NAMALWA (cell line): ENCODE measurements around the gene OR51B4.
"Not testable (repeated sequence)": the region's sequence is repeated elsewhere in the genome, so short reads cannot be mapped to it uniquely, and the experiment has no call there.

ENCODE experiments used
- DNase-seq: peaks from one replicate; pipeline ENCODE4 v3.0.0-alpha.2; 2015; ENCODE audit warnings: low spot score

OR51B4 gene

DNA sequence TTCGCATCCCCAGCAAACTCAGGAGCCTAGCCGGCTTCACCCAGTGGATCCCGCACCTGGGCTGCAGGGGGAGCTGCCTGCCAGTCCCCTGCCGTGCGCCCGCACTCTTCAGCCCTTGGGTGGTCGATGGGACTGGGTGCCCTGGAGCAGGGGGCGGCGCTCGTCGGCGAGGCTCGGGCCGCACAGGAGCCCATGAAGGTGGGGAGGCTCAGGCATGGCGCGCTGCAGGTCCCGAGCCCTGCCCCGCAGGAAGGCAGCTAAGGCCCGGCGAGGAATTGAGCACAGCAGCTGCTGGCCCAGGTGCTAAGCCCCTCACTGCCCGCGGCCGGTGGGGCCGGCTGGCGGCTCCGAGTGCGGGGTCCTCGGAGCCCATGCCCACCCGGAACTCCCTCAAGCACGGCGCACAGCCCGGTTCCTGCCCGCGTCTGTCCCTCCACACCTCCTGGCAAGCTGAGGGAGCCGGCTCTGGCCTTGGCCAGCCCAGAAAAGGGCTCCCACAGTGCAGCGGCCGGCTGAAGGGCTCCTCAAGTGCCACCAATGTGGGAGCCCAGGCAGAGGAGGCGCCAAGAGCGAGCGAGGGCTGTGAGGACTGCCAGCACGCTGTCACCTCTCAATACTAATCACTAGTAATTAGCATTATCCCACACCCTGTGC lies 7.3 kb downstream of the OR51B4 start:
- DNase-seq = not testable (repeated sequence)

DNA sequence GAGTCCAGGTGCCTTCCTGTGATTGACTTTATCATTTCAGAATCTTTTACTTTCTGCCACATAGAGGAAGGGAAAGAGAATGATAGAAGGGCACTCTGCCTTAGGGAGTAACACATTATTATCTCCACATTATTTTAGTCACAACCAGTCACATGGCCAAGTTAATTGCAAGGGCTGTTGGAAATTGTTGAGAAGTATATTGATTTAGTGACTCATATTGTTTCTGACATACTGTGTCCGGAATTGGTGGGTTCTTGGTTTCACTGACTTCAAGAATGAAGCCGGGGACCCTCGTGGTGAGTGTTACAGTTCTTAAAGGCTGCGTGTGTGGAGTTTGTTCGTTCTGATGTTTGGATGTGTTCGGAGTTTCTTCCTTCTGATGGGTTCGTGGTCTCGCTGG lies 8.7 kb downstream of the OR51B4 start:
- no peak for DNase-seq

DNA sequence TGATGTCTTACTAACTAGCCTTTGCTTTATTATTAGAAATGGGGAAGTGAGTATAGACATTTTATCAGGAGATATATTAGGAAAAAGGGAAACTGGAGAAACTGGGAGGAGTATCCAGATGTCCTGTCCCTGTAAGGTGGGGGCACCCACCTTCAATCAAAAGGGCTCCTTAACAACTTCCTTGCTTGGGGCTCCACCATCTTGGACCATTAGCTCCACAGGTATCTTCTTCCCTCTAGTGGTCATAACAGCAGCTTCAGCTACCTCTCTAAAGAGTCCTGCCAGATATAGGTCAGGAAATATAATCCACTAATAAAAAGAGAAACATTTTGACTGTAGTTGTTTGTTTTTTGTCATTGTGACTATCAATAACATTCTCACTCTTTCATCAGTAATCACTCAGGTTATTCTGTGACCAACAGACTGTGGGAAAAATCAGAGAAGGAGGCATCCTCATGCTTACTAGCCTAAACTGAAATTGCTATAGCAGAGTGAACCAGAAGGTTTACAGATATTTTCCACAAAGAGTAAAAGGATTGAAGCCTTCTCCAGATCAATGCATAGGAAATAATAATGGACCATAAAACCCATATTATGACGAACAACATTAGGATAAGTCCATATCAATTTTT lies 10.4 kb downstream of the OR51B4 start:
- peak; percentile 41 for DNase-seq

GRCh38 chr11:5290106-5290505 lies 11.6 kb downstream of the OR51B4 start:
- DNase-seq = no peak

GRCh38 chr11:5289696-5290095 lies 12.1 kb downstream of the OR51B4 start:
- no peak for DNase-seq

GRCh38 chr11:5288906-5289550 lies 12.7 kb downstream of the OR51B4 start:
- no peak for DNase-seq

DNA sequence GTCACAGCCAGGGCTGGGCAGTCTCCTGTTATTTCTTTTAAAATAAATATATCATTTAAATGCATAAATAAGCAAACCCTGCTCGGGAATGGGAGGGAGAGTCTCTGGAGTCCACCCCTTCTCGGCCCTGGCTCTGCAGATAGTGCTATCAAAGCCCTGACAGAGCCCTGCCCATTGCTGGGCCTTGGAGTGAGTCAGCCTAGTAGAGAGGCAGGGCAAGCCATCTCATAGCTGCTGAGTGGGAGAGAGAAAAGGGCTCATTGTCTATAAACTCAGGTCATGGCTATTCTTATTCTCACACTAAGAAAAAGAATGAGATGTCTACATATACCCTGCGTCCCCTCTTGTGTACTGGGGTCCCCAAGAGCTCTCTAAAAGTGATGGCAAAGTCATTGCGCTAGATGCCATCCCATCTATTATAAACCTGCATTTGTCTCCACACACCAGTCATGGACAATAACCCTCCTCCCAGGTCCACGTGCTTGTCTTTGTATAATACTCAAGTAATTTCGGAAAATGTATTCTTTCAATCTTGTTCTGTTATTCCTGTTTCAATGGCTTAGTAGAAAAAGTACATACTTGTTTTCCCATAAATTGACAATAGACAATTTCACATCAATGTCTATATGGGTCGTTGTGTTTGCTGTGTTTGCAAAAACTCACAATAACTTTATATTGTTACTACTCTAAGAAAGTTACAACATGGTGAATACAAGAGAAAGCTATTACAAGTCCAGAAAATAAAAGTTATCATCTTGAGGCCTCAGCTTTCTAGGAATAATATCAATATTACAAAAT lies 13.4 kb downstream of the OR51B4 start:
- no peak for DNase-seq

- DNase-seq = no peak
Observed at GRCh38 chr11:5286901-5287300, 14.8 kb downstream of the OR51B4 start.

DNA sequence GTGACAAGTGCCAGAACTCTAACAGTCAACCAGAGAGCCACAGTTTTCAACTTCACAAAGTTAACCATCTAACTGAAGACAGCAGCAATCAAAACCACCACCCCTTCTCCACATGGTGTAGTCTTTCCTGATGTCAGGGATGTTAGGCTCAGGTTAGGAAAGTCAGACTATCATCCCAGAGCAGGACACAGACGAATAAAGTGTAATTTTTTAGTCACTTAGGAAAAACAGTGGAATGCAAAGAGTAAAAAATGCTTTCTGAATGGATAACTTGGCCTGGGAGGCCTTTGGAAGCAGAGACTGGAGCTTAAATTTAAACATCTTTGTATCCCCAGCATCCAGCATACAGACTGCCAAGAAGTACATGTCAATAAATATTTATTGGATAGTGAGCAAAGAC lies 15.4 kb downstream of the OR51B4 start:
- DNase-seq = no peak

DNA sequence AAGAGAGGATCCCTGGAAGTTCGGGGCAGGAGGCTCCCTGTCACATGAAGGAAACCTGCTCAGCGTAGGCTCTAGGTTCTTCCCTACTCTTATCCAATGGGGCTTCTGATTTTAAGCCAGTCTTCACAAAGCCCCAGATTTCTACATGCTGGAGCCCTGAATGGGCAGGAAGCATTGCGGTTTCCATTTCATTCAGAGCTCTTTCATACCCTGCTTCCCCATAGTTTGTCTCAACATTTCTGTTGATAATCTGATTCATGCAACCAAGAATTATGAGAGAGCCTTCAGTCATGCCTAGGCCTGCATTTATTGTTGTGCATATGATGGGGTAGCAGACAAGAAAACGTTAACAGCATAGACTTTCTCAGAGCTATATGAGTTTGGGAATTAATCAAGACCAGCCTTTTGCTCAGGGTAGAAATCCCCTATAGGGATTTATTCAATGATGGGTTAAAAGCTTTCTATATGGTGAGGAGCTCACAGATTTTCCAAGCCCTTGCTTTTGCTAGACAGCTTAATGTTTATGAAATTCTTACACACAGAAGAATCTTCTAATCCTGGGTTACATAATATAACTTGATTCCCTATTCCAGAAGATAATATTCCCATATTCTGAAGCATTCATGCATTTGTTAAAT lies 15.9 kb downstream of the OR51B4 start:
- no peak for DNase-seq

GRCh38 chr11:5284637-5285036 lies 17.1 kb downstream of the OR51B4 start:
- DNase-seq = no peak

GRCh38 chr11:5283882-5284281 lies 17.9 kb downstream of the OR51B4 start:
- no peak for DNase-seq

- DNase-seq = no peak
Observed at GRCh38 chr11:5283086-5283485, 18.7 kb downstream of the OR51B4 start.

- DNase-seq = no peak
Observed at GRCh38 chr11:5282628-5283027, 19.1 kb downstream of the OR51B4 start.

DNA sequence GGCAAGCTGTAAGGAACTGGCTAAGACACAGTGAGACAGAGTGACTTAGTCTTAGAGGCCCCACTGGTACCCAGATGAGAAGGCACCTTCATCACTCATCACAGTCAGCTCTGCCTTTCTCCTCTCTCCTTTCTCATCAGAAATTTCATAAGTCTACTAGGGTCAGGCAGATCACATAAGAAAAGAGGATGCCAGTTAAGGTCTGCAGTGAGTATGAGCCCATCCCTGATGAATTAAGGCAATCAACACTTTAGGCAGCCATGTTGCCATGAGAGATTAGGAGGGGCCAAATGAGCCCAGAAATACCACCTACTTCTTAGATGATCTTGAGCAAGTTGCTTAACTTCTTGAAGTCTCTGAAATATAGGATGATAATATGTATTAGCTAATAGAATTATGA lies 20.1 kb downstream of the OR51B4 start:
- DNase-seq = no peak

DNA sequence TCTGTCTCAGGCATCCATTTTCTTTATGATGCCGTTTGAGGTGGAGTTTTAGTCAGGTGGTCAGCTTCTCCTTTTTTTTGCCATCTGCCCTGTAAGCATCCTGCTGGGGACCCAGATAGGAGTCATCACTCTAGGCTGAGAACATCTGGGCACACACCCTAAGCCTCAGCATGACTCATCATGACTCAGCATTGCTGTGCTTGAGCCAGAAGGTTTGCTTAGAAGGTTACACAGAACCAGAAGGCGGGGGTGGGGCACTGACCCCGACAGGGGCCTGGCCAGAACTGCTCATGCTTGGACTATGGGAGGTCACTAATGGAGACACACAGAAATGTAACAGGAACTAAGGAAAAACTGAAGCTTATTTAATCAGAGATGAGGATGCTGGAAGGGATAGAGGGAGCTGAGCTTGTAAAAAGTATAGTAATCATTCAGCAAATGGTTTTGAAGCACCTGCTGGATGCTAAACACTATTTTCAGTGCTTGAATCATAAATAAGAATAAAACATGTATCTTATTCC lies 21.1 kb downstream of the OR51B4 start:
- DNase-seq = peak; percentile 14

GRCh38 chr11:5279471-5280090 lies 22.2 kb downstream of the OR51B4 start:
- DNase-seq = no peak

- DNase-seq = no peak
Observed at GRCh38 chr11:5277807-5278382, 23.9 kb downstream of the OR51B4 start.

DNA sequence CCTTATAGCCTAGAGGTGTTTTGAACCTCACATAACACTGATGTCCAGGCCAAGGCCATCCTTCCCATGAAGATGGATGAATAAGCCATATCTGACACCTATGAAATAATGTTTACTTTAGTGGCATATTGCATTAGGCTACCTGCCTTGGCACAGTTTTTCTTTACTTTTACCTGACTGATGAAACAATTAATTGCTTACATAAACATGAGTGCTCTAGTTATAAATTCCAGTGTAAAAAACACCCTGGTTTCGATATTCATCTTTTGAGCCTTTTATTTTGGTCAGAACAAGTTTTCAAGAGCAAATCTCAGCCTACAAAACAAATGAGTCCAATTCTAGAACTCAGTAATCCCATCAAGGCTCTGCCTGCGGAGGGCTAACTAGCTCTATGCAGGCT lies 25.0 kb downstream of the OR51B4 start:
- DNase-seq = no peak

DNA sequence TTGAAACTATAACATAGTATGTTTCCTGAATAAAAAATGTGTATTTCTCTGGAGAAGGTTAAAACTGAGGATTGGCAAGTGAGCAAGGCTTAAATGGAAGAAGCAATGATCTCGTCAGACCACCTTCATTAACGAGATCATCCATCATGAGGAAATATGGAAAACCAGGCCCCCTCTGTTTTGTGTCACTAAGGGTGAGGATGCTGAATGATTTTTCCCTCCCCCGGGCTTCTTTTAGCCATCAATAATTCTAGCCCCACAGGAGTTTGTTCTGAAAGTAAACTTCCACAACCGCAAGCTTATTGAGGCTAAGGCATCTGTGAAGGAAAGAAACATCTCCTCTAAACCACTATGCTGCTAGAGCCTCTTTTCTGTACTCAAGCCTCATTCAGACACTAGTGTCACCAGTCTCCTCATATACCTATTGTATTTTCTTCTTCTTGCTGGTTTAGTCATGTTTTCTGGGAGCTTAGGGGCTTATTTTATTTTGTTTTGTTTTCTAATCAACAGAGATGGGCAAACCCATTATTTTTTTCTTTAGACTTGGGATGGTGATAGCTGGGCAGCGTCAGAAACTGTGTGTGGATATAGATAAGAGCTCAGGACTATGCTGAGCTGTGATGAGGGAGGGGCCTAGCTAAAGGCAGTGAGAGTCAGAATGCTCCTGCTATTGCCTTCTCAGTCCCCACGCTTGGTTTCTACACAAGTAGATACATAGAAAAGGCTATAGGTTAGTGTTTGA lies 26.2 kb downstream of the OR51B4 start:
- DNase-seq = no peak
